OCI-LY1 (cell line): Measurements from ENCODE around the gene UBALD2.

Experiments used
- H2AFZ ChIP-seq: fragments of 200-600 bp; sonication (generic), shearing (Covaris generic); 2 replicates; pipeline ENCODE4 v1.6.0; 2014; ENCODE audit warnings: antibody characterized with exemption, mild to moderate bottlenecking, low read length
- H3F3A ChIP-seq: fragments of 200-600 bp; sonication (generic), shearing (Covaris generic); 2 replicates; pipeline ENCODE4 v1.6.0; 2014; ENCODE audit warnings: mild to moderate bottlenecking, antibody characterized with exemption, low read length, moderate library complexity; ENCODE audit not compliant: insufficient read depth
- H3K27ac ChIP-seq: fragments of 200-600 bp; sonication (generic); 2 replicates; pipeline ENCODE4 v1.5.1; 2014; ENCODE audit warnings: low read length, mixed run types, mild to moderate bottlenecking, low read depth; ENCODE audit not compliant: poor library complexity, severe bottlenecking
- H3K27me3 ChIP-seq: fragments of 200-600 bp; sonication (generic); 2 replicates; pipeline ENCODE4 v1.6.0; 2014; ENCODE audit warnings: antibody characterized with exemption, mild to moderate bottlenecking, low read length, moderate library complexity; ENCODE audit not compliant: insufficient read depth
- H3K36me3 ChIP-seq: fragments of 200-600 bp; sonication (generic); 2 replicates; pipeline ENCODE4 v1.6.1; 2014; ENCODE audit warnings: mild to moderate bottlenecking, antibody characterized with exemption, low read length, moderate library complexity, mixed read lengths; ENCODE audit not compliant: insufficient read depth
- H3K4me1 ChIP-seq: fragments of 200-600 bp; sonication (generic); 2 replicates; pipeline ENCODE4 v1.5.1; 2014; ENCODE audit warnings: mild to moderate bottlenecking, low read length, moderate library complexity; ENCODE audit not compliant: insufficient read depth, severe bottlenecking
- H3K4me2 ChIP-seq: fragments of 200-600 bp; sonication (generic), shearing (Covaris generic); 2 replicates; pipeline ENCODE4 v1.6.1; 2014; ENCODE audit warnings: low read length
- H3K4me3 ChIP-seq: fragments of 200-600 bp; sonication (generic); 2 replicates; pipeline ENCODE4 v1.5.1; 2014; ENCODE audit warnings: low read length, low read depth, mild to moderate bottlenecking, mixed read lengths; ENCODE audit not compliant: poor library complexity, severe bottlenecking
- H3K79me2 ChIP-seq: fragments of 200-600 bp; shearing (Covaris generic); 2 replicates; pipeline ENCODE4 v1.6.1; 2016; ENCODE audit warnings: mixed run types, low read length, mixed read lengths; ENCODE audit not compliant: insufficient read depth
- H3K9ac ChIP-seq: fragments of 200-600 bp; sonication (generic), shearing (Covaris generic); 2 replicates; pipeline ENCODE4 v1.6.1; 2014; ENCODE audit warnings: mild to moderate bottlenecking, low read length, mixed read lengths
- H3K9me2 ChIP-seq: fragments of 200-600 bp; sonication (generic), shearing (Covaris generic); 2 replicates; pipeline ENCODE4 v1.6.1; 2014; ENCODE audit warnings: low read depth, mild to moderate bottlenecking, low read length, mixed read lengths
- H3K9me3 ChIP-seq: fragments of 200-600 bp; shearing (Covaris generic); 2 replicates; pipeline ENCODE4 v1.6.1; 2014; ENCODE audit warnings: low read length, mixed read lengths
- H4K20me1 ChIP-seq: fragments of 200-600 bp; sonication (generic), shearing (Covaris generic); 2 replicates; pipeline ENCODE4 v1.6.0; 2016; ENCODE audit warnings: mild to moderate bottlenecking, low read length; ENCODE audit not compliant: insufficient read depth
- EZH2 ChIP-seq: fragments of 200-600 bp; sonication (generic), shearing (Covaris generic); IDR thresholded peaks from 2 replicates; pipeline ENCODE4 v1.8.0; 2017; ENCODE audit warnings: borderline replicate concordance, mixed run types, mild to moderate bottlenecking, antibody characterized with exemption, low read length, moderate library complexity, mixed read lengths
- TF ChIP-seq, protein P1 (sequence below): fragments of 200-600 bp; sonication (generic), shearing (Covaris generic); IDR thresholded peaks from 2 replicates; pipeline ENCODE4 v1.5.1; 2017; ENCODE audit warnings: mild to moderate bottlenecking, antibody characterized with exemption, low read length, moderate library complexity, mixed read lengths

UBALD2 gene

DNA sequence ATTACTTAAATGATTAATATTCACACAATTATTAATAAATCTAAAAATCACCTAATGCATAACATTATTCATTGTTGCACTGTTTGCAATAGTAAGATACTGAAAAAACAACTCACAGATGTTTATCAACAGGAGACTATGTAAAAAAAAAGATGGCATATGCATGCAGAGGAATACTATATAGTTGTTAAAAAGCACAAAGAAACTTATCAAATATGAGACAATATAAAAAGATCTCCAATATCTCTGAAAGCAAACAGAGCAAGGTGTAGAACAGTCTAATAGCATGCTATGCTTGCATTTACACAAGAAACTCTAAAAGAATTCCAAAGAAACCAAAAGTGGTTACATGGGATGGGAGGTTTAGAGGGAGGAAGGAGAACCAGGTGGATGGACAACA is 28.5 kb upstream of the UBALD2 start:
- Histone ChIP-seq H3F3A (no peaks in the 10 kb centered on the region), H3K79me2 (no peaks in the 10 kb centered on the region), H2AFZ (no peak overlapping the region), H3K9me2 (no peaks in the 10 kb centered on the region), H3K4me2 (no peak overlapping the region), H3K27me3 (peaks cover 12% of the 10 kb centered on the region; the same call in 1 of the 2 replicates), H4K20me1 (no peaks in the 10 kb centered on the region), H3K4me3 (no peak overlapping the region), H3K9ac (no peak overlapping the region), H3K4me1 (no peaks in the 10 kb centered on the region), H3K36me3 (no peaks in the 10 kb centered on the region), H3K27ac (no peak overlapping the region), H3K9me3 (no peaks in the 10 kb centered on the region)
- TF ChIP-seq EZH2: no peak
- TF ChIP-seq, protein P1, sequence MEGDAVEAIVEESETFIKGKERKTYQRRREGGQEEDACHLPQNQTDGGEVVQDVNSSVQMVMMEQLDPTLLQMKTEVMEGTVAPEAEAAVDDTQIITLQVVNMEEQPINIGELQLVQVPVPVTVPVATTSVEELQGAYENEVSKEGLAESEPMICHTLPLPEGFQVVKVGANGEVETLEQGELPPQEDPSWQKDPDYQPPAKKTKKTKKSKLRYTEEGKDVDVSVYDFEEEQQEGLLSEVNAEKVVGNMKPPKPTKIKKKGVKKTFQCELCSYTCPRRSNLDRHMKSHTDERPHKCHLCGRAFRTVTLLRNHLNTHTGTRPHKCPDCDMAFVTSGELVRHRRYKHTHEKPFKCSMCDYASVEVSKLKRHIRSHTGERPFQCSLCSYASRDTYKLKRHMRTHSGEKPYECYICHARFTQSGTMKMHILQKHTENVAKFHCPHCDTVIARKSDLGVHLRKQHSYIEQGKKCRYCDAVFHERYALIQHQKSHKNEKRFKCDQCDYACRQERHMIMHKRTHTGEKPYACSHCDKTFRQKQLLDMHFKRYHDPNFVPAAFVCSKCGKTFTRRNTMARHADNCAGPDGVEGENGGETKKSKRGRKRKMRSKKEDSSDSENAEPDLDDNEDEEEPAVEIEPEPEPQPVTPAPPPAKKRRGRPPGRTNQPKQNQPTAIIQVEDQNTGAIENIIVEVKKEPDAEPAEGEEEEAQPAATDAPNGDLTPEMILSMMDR: no peak

DNA sequence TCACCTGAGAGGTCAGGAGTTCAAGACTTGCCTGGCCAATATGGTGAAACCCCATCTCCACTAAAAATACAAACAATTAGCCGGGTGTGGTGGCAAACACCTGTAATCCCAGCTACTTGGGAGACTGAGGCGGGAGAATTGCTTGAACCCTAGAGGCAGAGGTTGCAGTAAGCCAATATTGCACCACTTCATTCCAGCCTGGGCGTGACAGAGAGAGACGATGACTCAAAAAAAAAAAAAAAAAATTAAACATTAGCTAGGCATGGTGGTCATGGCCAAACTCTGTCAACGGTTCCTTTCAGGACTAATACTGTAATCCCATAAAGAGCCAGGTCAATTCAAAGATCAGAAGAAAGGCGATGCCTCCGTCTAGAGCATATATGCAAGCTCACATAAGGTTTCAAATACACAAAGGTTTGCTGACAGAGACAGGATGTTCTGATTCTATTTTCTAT is 27.3 kb upstream of the UBALD2 start:
- Histone ChIP-seq H2AFZ (no peak overlapping the region), H3K36me3 (no peaks in the 10 kb centered on the region), H3K27me3 (peaks cover 12% of the 10 kb centered on the region; the same call in 1 of the 2 replicates), H3K4me1 (no peaks in the 10 kb centered on the region), H3K9me2 (no peaks in the 10 kb centered on the region), H3K9ac (no peak overlapping the region), H3K27ac (no peak overlapping the region), H3K79me2 (no peaks in the 10 kb centered on the region), H3K4me3 (no peak overlapping the region), H3K9me3 (no peaks in the 10 kb centered on the region), H4K20me1 (no peaks in the 10 kb centered on the region), H3F3A (no peaks in the 10 kb centered on the region), H3K4me2 (no peak overlapping the region)
- TF ChIP-seq EZH2: no peak
- TF ChIP-seq, protein P1: no peak

DNA sequence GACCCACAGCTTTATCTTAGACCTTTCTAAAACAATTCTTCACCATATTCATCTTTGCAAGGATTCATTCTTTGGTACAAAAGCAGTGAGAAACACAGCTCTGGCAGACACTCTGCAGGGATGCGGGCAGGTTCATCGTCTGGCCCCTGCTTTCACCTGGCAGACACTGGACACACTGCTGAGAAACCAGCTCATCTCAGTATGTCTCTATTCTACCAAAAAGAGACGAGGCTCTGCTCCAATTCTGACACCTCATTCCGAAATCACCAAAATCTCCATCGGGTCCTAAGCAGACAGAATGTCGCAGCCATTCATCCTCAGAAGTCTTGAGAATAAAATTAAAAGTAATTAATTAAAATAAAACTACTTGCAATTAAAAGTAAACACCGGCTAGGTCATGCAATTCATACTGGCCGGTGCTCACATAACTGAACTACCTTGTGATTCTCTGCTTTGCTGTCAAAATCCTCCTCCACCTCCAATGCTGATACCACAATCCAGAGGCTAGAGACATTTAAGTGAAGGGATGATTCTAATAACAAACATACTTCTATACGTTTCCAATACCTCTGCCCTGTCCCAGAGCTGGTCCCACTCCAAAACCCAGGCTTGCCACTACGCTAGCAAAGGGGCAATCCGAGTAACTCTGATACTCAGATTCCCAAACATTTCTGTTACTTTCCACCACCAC is 26.2 kb upstream of the UBALD2 start:
- H3K4me1 ChIP-seq: no peaks in the 10 kb centered on the region
- H2AFZ ChIP-seq: no peak overlapping the region
- H3K9me2 ChIP-seq: no peaks in the 10 kb centered on the region
- no peaks in the 10 kb centered on the region for H3F3A ChIP-seq
- no peak overlapping the region for H3K4me2 ChIP-seq
- no peaks in the 10 kb centered on the region for H4K20me1 ChIP-seq
- no peaks in the 10 kb centered on the region for H3K79me2 ChIP-seq
- H3K9me3 ChIP-seq: no peaks in the 10 kb centered on the region
- no peaks in the 10 kb centered on the region for H3K36me3 ChIP-seq
- H3K4me3 ChIP-seq: no peak overlapping the region
- H3K27me3 ChIP-seq: peaks cover 11% of the 10 kb centered on the region; the same call in 1 of the 2 replicates
- no peak overlapping the region for H3K9ac ChIP-seq
- no peak for TF ChIP-seq EZH2
- TF ChIP-seq, protein P1: no peak
- no peak overlapping the region for H3K27ac ChIP-seq
